ENCODE measurements around the gene WDR26. TPM values are rescaled to one million over a fixed set of nuclear protein-coding genes. Genes with fewer than 3 reads are reported as not detected.

The WDR26 gene
- total and polyA plus RNA-seq, 2 of the 4 experiments (the other 2 are of a cell fraction) = 23.8 to 46.4 TPM

DNA sequence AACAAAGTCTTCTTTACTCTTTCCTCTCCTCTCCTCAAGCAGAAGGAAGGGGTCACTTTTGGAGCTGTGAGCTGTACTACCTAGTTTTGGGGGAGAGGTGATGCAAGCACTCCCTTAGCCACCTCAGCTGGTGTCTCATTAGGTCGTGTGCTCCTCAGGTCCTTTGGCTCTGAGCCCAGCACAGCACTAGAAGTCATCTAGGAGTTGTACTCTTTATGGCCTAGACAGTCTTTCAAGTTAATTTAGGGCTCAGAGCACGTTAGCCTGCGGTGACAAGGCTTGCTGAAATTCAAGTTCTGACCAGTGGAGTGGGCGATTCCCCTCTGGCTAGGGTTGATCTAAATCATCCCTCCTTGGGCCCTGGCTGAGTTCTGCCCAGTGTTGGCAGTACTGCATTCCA lies 48.0 kb upstream of the WDR26 start:
- no peak for DNase-seq
- Histone ChIP-seq H3K9me1 (ENCODE audit: insufficient read depth, low read length) (no peaks in the 10 kb centered on the region), H2BK15ac (ENCODE audit: low read depth, low read length) (no peak overlapping the region), H4K91ac (ENCODE audit: insufficient read depth, low read depth, low read length) (no peak overlapping the region), H2AK5ac (ENCODE audit: low read depth, low read length) (no peak overlapping the region), H2AFZ (replicated peaks; ENCODE audit: low read length, poor library complexity) (no peak overlapping the region), H3K36me3 (ENCODE audit: control insufficient read depth, insufficient read depth, low read length) (no peaks in the 10 kb centered on the region), H2BK5ac (ENCODE audit: low read depth, low read length, poor library complexity, severe bottlenecking) (no peak overlapping the region), H3K4me1 (ENCODE audit: control insufficient read depth, insufficient read depth, low read length) (peaks cover 4% of the 10 kb centered on the region), H3K56ac (ENCODE audit: extremely low read depth, insufficient read depth, low read length) (no peak overlapping the region), H3K27me3 (ENCODE audit: control insufficient read depth, insufficient read depth, low read length) (no peaks in the 10 kb centered on the region), H2AK9ac (replicated peaks; ENCODE audit: low read depth, low read length, poor library complexity) (no peak overlapping the region), H2BK20ac (ENCODE audit: low read depth, low read length) (no peak overlapping the region), H3K79me1 (ENCODE audit: low read depth in 1 of 2, low read length in 2 of 2) (no peaks in the 10 kb centered on the region), H3K23ac (ENCODE audit: low read depth, low read length) (no peak overlapping the region), H3K27ac (ENCODE audit: insufficient read depth, low read length) (no peak overlapping the region), H3K18ac (ENCODE audit: low read depth, low read length) (no peak overlapping the region), H3K9ac (ENCODE audit: low read depth, low read length) (no peak overlapping the region), H4K20me1 (ENCODE audit: insufficient read depth, low read length) (no peaks in the 10 kb centered on the region), H3K9me3 (ENCODE audit: control insufficient read depth, insufficient read depth, low read length) (no peaks in the 10 kb centered on the region), H3K14ac (replicated peaks; ENCODE audit: low read depth, low read length) (no peak overlapping the region), H4K5ac (ENCODE audit: low read depth, low read length) (no peak overlapping the region), H2BK120ac (ENCODE audit: low read depth, low read length) (no peak overlapping the region), H4K8ac (ENCODE audit: low read depth in 2 of 2, low read length in 2 of 2) (no peak overlapping the region), H3K4me2 (ENCODE audit: low read depth, low read length) (no peak overlapping the region), H3K4me3 (ENCODE audit: insufficient read depth, low read depth, low read length) (no peak overlapping the region), H3K4ac (ENCODE audit: low read depth, low read length) (no peak overlapping the region)
- in situ Hi-C loops (cut with MboI; ENCODE audit: low sequenced_read_pairs) (loop anchor here (25.0 kb wide), 1 partner anchor 930 kb away; no protein-coding TSS in a partner anchor), intact Hi-C loops (cut with micrococcal nuclease) (no loop called here), dilution Hi-C loops (cut with HindIII; ENCODE audit: low sequenced_read_pairs, unreplicated experiment) (no loop called here)
- no TSS peak for BruUV-seq (replicated peaks)
- ChIA-PET POLR2A (ENCODE audit: unreplicated experiment) (no interaction called here), CTCF (interaction anchor here (0.6 kb wide), 1 partner anchor 106 kb away, joined by 3 read pairs; no protein-coding TSS in a partner anchor)
- no peak for TF ChIP-seq MXI1 (IDR thresholded peaks at IDR 0.05; ENCODE audit: borderline replicate concordance, low read depth, low read length)
- TF ChIP-seq, protein P1, sequence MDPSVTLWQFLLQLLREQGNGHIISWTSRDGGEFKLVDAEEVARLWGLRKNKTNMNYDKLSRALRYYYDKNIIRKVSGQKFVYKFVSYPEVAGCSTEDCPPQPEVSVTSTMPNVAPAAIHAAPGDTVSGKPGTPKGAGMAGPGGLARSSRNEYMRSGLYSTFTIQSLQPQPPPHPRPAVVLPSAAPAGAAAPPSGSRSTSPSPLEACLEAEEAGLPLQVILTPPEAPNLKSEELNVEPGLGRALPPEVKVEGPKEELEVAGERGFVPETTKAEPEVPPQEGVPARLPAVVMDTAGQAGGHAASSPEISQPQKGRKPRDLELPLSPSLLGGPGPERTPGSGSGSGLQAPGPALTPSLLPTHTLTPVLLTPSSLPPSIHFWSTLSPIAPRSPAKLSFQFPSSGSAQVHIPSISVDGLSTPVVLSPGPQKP (IDR thresholded peaks at IDR 0.05; ENCODE audit: borderline replicate concordance, low read depth, low read length) = no peak
- TF ChIP-seq RFX5 (IDR thresholded peaks at IDR 0.05; ENCODE audit: low read depth, low read length) = no peak
- TF ChIP-seq RCOR1 (IDR thresholded peaks at IDR 0.05; ENCODE audit: insufficient replicate concordance, low read length) = no peak
- no peak for TF ChIP-seq RAD21 (IDR thresholded peaks at IDR 0.05; ENCODE audit: low read length)
- no peak for TF ChIP-seq MAZ (IDR thresholded peaks at IDR 0.05; ENCODE audit: borderline replicate concordance, low read depth, low read length)
- TF ChIP-seq, protein P2, sequence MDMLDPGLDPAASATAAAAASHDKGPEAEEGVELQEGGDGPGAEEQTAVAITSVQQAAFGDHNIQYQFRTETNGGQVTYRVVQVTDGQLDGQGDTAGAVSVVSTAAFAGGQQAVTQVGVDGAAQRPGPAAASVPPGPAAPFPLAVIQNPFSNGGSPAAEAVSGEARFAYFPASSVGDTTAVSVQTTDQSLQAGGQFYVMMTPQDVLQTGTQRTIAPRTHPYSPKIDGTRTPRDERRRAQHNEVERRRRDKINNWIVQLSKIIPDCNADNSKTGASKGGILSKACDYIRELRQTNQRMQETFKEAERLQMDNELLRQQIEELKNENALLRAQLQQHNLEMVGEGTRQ (IDR thresholded peaks at IDR 0.05; ENCODE audit: low read depth, low read length) = no peak
- no peak for TF ChIP-seq MAFK (IDR thresholded peaks at IDR 0.05; ENCODE audit: low read depth, low read length)
- no peak for TF ChIP-seq CHD1 (IDR thresholded peaks at IDR 0.05; ENCODE audit: low read depth, low read length)
- WGBS, 2 experiments (ENCODE audit: extremely low coverage in 2 of 2, insufficient read length in 1 of 2) = 67% methylated on average over 2 of the region's 4 CpGs; no CpG with 5 or more reads in 1 of the 2 experiments
- ATAC-seq (ENCODE audit: low read depth) = no peak
